ENCODE data around the gene MMRN2. TPM values are rescaled to one million over a fixed set of nuclear protein-coding genes. Genes with fewer than 3 reads are reported as not detected.

MMRN2 gene
- total RNA-seq, 6 donors from 2014 or later: 18.8 to 76.8 (median 31.3) TPM

GRCh38 chr10:86965986-86966654, 8.7 kb upstream of the MMRN2 start:
- Histone ChIP-seq H3K9me3 (no peaks in the 10 kb centered on the region), H3K4me1 (peaks cover 31 to 51% (median 48%) of the 10 kb centered on the region in 4 donors), H3K27ac (peak overlapping the region in 3 of 4 donors; percentile 92 to 98 (median 97)), H3K27me3 (no peaks in the 10 kb centered on the region), H3K36me3 (no peaks in the 10 kb centered on the region), H3K4me3 (peak overlapping the region in 1 of 4 donors; percentile 13)
- no peak for ATAC-seq (ENCODE audit: low FRiP score in 2 of 2)
- WGBS, 2 donors: 48 to 54% methylated on average over 11 of the region's 11 CpGs
- peak in 1 of 2 donors; percentile 14 for DNase-seq
- TF ChIP-seq POLR2AphosphoS5 (IDR thresholded peaks at IDR 0.05) (no peak), CTCF (IDR thresholded peaks at IDR 0.05) (no peak)

GRCh38 chr10:86964847-86965190, 7.4 kb upstream of the MMRN2 start:
- no peak overlapping the region for H3K4me3 ChIP-seq
- no peak for ATAC-seq (ENCODE audit: low FRiP score in 2 of 2)
- 91 to 95% methylated on average over 2 of the region's 2 CpGs for WGBS, 2 donors
- TF ChIP-seq CTCF (IDR thresholded peaks at IDR 0.05) (no peak), POLR2AphosphoS5 (IDR thresholded peaks at IDR 0.05) (no peak)
- no peaks in the 10 kb centered on the region for H3K27me3 ChIP-seq
- H3K27ac ChIP-seq: no peak overlapping the region
- peaks cover 37 to 52% (median 45%) of the 10 kb centered on the region in 4 donors for H3K4me1 ChIP-seq
- no peaks in the 10 kb centered on the region for H3K9me3 ChIP-seq
- DNase-seq: no peak
- no peaks in the 10 kb centered on the region for H3K36me3 ChIP-seq

- WGBS, 2 donors: 82 to 100% methylated on average over 1 to 13 of the region's 13 CpGs
- Histone ChIP-seq H3K4me3 (no peak overlapping the region), H3K4me1 (peaks cover 38 to 52% (median 45%) of the 10 kb centered on the region in 4 donors), H3K27me3 (no peaks in the 10 kb centered on the region), H3K36me3 (no peaks in the 10 kb centered on the region), H3K27ac (no peak overlapping the region), H3K9me3 (no peaks in the 10 kb centered on the region)
- ATAC-seq (ENCODE audit: low FRiP score in 2 of 2) (no peak), DNase-seq (peak in 1 of 2 donors; percentile 17)
- TF ChIP-seq POLR2A (IDR thresholded peaks at IDR 0.05): no peak
- TF ChIP-seq POLR2AphosphoS5 (IDR thresholded peaks at IDR 0.05): no peak
- TF ChIP-seq CTCF (IDR thresholded peaks at IDR 0.05): no peak
Measured at GRCh38 chr10:86964061-86964846, 6.8 kb upstream of the MMRN2 start.

- no peak for ATAC-seq (ENCODE audit: low FRiP score in 2 of 2)
- Histone ChIP-seq H3K27me3 (no peaks in the 10 kb centered on the region), H3K36me3 (no peaks in the 10 kb centered on the region), H3K4me1 (peaks cover 38 to 52% (median 47%) of the 10 kb centered on the region in 4 donors), H3K27ac (no peak overlapping the region), H3K4me3 (no peak overlapping the region), H3K9me3 (no peaks in the 10 kb centered on the region)
- TF ChIP-seq POLR2A (IDR thresholded peaks at IDR 0.05) (no peak), POLR2AphosphoS5 (IDR thresholded peaks at IDR 0.05) (no peak), CTCF (IDR thresholded peaks at IDR 0.05) (no peak), EP300 (IDR thresholded peaks at IDR 0.05) (no peak)
- DNase-seq: no peak
- 94 to 95% methylated on average over 8 to 12 of the region's 12 CpGs for WGBS, 2 donors
Measured at GRCh38 chr10:86963341-86963919, 6.0 kb upstream of the MMRN2 start.

All from upper lobe of left lung (tissue), 6 donors.